Naive thymus-derived CD8-positive, alpha-beta T cell (primary cell): ENCODE data around the gene IGFL4. TPM values are rescaled to one million over a fixed set of nuclear protein-coding genes. Genes with fewer than 3 reads are reported as not detected.
A peak's percentile ranks its signal among the peaks of the same experiment; 100 is the strongest.

Experiments
- ATAC-seq, 2 donors: fragments of 150-1000 bp; cut with Tn5 transposase in 1 of 2; sonication (Bioruptor Pico), chemical (Tn5 transposase) in 1 of 2; 1 replicate in 1 of 2; 2 replicates in 1 of 2; pipeline ENCODE4 v1.10.0; 2021; ENCODE audit warnings: mild to moderate bottlenecking in 2 of 2, moderate library complexity in 2 of 2
- POLR2A ChIA-PET: fragments of 350-600 bp; sonication (Branson Sonifier 250); formaldehyde crosslinking; loops from one replicate; lab custom pipeline; 2021; ENCODE audit warnings: antibody characterized with exemption; lab: Charles Lee
- DNase-seq, 10 donors: peaks; one replicate each; pipeline versions ENCODE4 v3.0.0 to v3.0.0-alpha.2; 2020 to 2022
- H3K27ac Mint-ChIP-seq, 10 donors: one replicate each; pipeline ENCODE4 v1.8.0; 2020 to 2022; ENCODE audit warnings: mild to moderate bottlenecking in 10 of 10, mixed read lengths in 10 of 10, moderate library complexity in 4 of 10, inconsistent platforms in 1 of 10
- H3K27me3 Mint-ChIP-seq, 5 donors: one replicate each; pipeline ENCODE4 v1.8.0; 2021 to 2022; ENCODE audit warnings: mixed read lengths in 5 of 5
- H3K36me3 Mint-ChIP-seq, 3 donors: one replicate each; pipeline ENCODE4 v1.8.0; 2020 to 2022; ENCODE audit warnings: mixed read lengths in 3 of 3, mild to moderate bottlenecking in 2 of 3, inconsistent platforms in 1 of 3
- H3K4me1 Mint-ChIP-seq, 4 donors: one replicate each; pipeline ENCODE4 v1.8.0; 2021 to 2022; ENCODE audit warnings: mixed read lengths in 4 of 4
- H3K4me3 Mint-ChIP-seq, 10 donors: one replicate each; pipeline ENCODE4 v1.8.0; 2020 to 2022; ENCODE audit warnings: mild to moderate bottlenecking in 10 of 10, mixed read lengths in 10 of 10, moderate library complexity in 6 of 10, inconsistent platforms in 1 of 10
- H3K9me3 Mint-ChIP-seq, 9 donors: one replicate each; pipeline ENCODE4 v1.8.0; 2020 to 2022; ENCODE audit warnings: mixed read lengths in 9 of 9, mild to moderate bottlenecking in 3 of 9, inconsistent platforms in 1 of 9, moderate library complexity in 1 of 9
- polyA plus RNA-seq, 3 donors: library from polyadenylated mRNA; unstranded; fragments of 300-500 nt; fragmentation: Illumina TruSeq; gene quantifications; one replicate each; pipeline ENCODE4 v1.2.3, GENCODE V29; 2021
- total RNA-seq, 8 experiments: library from RNA in 2 of 8; stranded (reverse) in 2 of 8; gene quantifications; one replicate each; pipeline ENCODE4 v1.2.3 and lab custom pipeline; 2021 to 2026

IGFL4 gene
- total and polyA plus RNA-seq, 5 experiments from 2014 or later = not detected

DNA sequence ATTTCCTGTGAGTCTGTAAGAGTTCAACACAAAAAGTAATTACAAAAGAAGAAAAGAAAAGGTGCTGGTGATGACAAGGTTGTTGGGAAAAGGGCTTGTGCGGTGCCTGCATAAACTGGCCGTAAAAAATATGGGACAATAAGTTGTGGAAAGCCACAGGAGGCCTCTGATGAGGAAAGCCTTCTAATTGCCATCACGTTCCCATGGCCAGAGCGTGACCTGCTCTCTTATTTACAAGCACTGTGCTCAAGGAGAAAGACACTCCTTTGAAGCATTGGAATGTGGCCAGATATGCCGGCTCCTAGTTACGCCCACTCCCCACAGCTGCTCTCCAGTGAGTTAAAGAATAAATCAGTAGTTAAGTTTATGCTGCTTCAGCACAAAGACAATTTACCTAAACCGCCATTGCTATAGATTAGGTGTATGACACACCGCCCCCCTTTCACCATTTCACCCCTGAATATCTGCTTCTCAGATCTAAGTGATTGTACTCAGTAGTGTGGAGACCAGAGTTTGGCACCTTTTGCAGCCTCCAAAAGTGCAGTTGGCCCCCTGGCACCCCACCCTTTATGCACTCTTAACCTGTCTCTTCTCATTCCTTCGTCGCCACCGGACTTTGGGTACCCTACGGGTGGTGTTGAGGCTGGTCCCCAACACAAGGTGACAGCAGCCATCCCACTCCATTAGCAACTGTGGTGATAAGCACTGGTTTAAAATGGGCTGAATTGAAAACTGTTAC lies 9.8 kb downstream of the IGFL4 start:
- Mint-ChIP-seq H3K4me1 (peaks cover 6 to 15% (median 12%) of the 10 kb centered on the region in 4 donors), H3K4me3 (no peak overlapping the region), H3K27me3 (peaks cover 5 to 34% (median 20%) of the 10 kb centered on the region in 5 donors), H3K36me3 (peaks cover 0 to 2% (median 0%) of the 10 kb centered on the region in 3 donors), H3K27ac (no peak overlapping the region), H3K9me3 (peaks cover 0 to 5% (median 0%) of the 10 kb centered on the region in 9 donors)
- POLR2A ChIA-PET = no interaction called here
- no peak for ATAC-seq
- DNase-seq = no peak

DNA sequence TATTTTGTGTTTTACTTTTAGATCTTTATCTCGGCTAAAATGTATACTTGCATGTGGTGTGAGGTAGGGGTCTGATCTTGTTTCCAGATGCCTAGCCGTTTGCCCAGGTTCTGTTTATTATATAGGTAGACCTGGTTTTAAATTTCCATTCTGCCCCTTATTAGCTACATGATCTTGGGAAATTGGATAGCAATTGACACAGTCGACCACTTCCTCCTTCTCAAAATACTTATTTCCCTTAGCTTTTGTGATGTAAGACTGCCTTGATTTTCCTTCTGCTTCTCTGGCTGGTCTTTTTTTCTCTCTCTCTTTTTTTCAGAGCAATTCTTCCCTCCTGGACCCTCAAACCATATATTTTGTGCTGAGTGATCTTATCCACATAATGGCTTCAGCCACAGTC lies 15.0 kb downstream of the IGFL4 start:
- no peak for DNase-seq
- no peak for ATAC-seq
- peaks cover 0 to 5% (median 0%) of the 10 kb centered on the region in 9 donors for H3K9me3 Mint-ChIP-seq
- H3K36me3 Mint-ChIP-seq = no peaks in the 10 kb centered on the region
- peaks cover 14 to 23% (median 20%) of the 10 kb centered on the region in 4 donors for H3K4me1 Mint-ChIP-seq
- peaks cover 12 to 43% (median 31%) of the 10 kb centered on the region in 5 donors for H3K27me3 Mint-ChIP-seq
- peak overlapping the region in 3 of 10 donors; percentile 3 to 49 (median 9) for H3K4me3 Mint-ChIP-seq
- H3K27ac Mint-ChIP-seq = peak overlapping the region in 1 of 10 donors; percentile 51
- POLR2A ChIA-PET = interaction anchor here (0.6 kb wide), 1 partner anchor 773 kb away, joined by 3 read pairs; no protein-coding TSS in a partner anchor

DNA sequence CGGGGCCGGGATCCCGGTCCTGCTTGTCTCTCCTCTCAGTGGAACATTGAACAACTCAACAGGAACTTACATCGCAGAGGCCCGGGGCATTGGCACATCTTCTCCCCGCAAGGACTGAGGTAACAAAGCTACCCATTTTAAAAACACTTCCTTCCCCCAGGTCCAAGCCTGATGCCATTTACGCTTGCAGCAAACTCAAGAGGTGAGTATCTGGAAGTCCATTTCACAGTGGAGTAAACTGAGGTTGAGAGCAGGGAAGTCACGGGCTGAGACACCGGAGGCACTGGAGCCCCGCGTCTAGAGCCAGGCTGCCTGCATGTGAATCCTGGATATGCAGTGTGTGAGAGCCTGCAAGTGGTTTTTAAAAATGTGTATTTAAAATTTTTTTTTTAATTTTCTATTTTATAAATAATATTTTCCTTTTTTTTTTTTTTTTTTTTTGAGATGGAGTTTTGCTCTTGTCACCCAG lies 17.5 kb downstream of the IGFL4 start:
- Mint-ChIP-seq H3K4me1 (peaks cover 12 to 17% (median 16%) of the 10 kb centered on the region in 4 donors), H3K4me3 (no peak overlapping the region), H3K27me3 (peaks cover 10 to 34% (median 20%) of the 10 kb centered on the region in 5 donors), H3K36me3 (no peaks in the 10 kb centered on the region), H3K9me3 (peaks cover 0 to 5% (median 0%) of the 10 kb centered on the region in 9 donors), H3K27ac (peak overlapping the region in 1 of 10 donors; percentile 22)
- POLR2A ChIA-PET = no interaction called here
- no peak for ATAC-seq
- no peak for DNase-seq

DNA sequence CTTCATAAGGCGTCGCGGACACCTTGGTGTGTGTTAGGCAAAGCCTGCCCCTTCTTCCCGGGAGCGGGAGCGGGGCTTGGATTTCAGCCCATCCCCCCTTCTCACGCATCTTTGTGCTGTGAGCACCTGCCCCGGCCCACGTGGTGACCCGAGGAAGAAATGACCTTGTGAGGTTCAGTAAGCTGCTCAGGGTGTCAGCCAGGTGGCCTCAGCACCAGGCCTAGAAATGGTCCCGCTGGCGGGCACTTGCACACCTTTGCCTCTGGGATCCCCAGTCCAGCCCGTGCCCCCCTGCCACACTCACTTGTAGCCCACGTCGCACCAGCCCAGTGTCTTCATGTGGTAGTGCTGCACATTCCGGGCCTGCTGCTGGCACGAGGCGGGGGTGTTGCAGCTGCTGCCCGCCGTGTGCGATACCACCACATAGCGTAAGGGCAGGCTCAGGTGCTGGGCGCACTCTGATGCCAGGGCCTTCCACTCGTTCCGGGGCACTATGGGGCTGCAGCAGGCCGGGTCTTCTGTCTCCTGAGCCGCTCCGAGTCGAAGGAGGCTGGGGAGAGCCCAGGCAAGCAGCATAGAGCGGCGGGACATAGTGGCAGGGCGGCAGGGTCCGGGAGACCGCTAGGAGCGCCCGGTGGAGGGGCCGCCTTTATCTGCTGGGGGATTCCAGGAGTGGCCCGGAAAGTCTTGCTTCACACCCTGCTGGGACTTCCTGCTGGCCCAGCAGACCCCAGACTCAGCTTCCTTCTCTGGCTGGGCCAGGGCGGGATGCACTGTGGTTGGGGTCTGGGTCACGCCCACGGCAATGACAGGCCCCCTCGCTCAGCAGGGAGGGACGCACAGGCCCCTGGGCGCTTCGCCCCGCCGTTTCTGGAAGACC lies 18.1 kb downstream of the IGFL4 start, which contains the start of gene PGLYRP1:
Gene PGLYRP1, minus strand, starts transcription at position 623 of the 880 bp plus-strand sequence. Its CDS starts 32 bp downstream, at position 591.
- Mint-ChIP-seq H3K9me3 (peaks cover 0 to 5% (median 0%) of the 10 kb centered on the region in 9 donors), H3K4me3 (no peak within 1 kb of the TSS), H3K4me1 (peaks cover 12 to 17% (median 16%) of the 10 kb centered on the region in 4 donors), H3K36me3 (no peaks in the 10 kb centered on the region), H3K27me3 (peaks cover 10 to 34% (median 20%) of the 10 kb centered on the region in 5 donors), H3K27ac (peak within 1 kb of the TSS in 2 of 10 donors; percentile 22 to 62)
- peak in 1 of 10 donors; percentile 8 for DNase-seq
- no peak for ATAC-seq
- POLR2A ChIA-PET = no interaction called here

DNA sequence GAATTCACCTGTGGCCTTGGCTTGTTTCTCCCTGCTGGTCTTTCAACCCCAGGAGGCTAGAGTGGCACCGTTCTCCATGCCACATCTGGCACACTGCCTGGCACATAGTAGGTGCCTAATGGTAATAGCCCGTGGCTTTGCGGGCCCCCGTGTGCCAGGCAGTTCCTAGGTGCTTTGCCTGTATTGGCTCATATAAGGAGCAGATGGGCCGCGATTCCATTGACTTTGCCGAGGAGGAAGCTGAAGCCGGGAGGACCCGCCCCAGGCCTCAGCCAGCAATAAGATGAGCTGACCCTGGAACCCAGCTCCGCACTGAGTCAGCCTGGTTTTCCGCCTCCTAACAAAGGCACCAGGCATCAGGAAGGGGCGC lies 18.8 kb downstream of the IGFL4 start:
- Mint-ChIP-seq H3K4me1 (peaks cover 12 to 18% (median 18%) of the 10 kb centered on the region in 4 donors), H3K9me3 (peaks cover 0 to 5% (median 0%) of the 10 kb centered on the region in 9 donors), H3K36me3 (no peaks in the 10 kb centered on the region), H3K4me3 (no peak overlapping the region), H3K27me3 (peaks cover 10 to 34% (median 20%) of the 10 kb centered on the region in 5 donors), H3K27ac (peak overlapping the region in 1 of 10 donors; percentile 62)
- no peak for ATAC-seq
- no peak for DNase-seq
- POLR2A ChIA-PET = no interaction called here

DNA sequence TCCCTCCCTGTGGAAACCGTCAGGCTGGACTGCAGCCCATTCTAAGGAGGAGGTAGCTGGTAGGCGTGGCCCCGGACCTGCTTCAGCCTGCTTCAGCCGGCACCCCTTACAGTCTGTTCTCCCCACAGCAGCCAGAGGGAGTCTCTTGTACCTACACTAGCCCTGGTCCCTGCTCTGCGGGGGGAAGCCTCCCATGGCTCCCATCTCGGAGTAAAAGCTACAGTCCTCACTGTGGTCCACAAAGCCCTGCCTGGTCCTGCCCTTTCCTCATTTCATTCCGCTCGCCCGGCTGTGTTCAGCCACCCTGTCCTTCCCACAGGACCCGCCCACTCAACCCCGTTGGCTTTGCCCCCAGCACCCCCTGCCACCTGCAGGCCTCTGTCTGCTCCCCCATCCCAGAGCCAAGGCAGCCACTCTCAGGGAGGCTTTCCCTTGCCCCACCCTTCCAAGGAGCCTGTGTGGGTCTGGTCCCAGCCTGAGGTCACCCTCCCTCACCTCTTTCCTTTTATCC lies 19.2 kb downstream of the IGFL4 start:
- H3K27ac Mint-ChIP-seq = no peak overlapping the region
- POLR2A ChIA-PET = no interaction called here

DNA sequence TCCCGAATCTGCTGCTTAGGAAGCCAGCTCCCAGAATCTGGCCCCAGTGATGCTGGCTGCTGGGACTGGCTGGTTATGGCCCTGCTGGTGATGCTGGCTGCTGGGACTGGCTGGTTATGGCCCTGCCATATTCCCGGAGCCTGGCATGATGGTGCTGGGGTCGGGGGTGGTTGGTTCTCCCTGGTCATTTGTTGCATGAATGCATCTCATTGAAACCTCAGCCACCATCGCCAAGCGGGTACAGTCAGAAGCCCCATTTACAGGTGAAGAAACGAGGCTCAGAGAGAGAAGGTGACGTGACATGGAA lies 20.0 kb downstream of the IGFL4 start:
- H3K4me1 Mint-ChIP-seq = peaks cover 10 to 20% (median 15%) of the 10 kb centered on the region in 4 donors
- H3K27ac Mint-ChIP-seq = no peak overlapping the region
- H3K4me3 Mint-ChIP-seq = no peak overlapping the region
- peaks cover 4 to 21% (median 11%) of the 10 kb centered on the region in 5 donors for H3K27me3 Mint-ChIP-seq
- H3K36me3 Mint-ChIP-seq = no peaks in the 10 kb centered on the region
- H3K9me3 Mint-ChIP-seq = no peaks in the 10 kb centered on the region
- DNase-seq (no peak), ATAC-seq (no peak)
- POLR2A ChIA-PET = no interaction called here

More for the DNA sequence above, 19.2 kb downstream of the IGFL4 start:
- Mint-ChIP-seq H3K4me3 (no peak overlapping the region), H3K4me1 (peaks cover 12 to 20% (median 18%) of the 10 kb centered on the region in 4 donors), H3K27me3 (peaks cover 9 to 29% (median 17%) of the 10 kb centered on the region in 5 donors), H3K9me3 (peaks cover 0 to 5% (median 0%) of the 10 kb centered on the region in 9 donors), H3K36me3 (no peaks in the 10 kb centered on the region)
- ATAC-seq (no peak), DNase-seq (no peak)

DNA sequence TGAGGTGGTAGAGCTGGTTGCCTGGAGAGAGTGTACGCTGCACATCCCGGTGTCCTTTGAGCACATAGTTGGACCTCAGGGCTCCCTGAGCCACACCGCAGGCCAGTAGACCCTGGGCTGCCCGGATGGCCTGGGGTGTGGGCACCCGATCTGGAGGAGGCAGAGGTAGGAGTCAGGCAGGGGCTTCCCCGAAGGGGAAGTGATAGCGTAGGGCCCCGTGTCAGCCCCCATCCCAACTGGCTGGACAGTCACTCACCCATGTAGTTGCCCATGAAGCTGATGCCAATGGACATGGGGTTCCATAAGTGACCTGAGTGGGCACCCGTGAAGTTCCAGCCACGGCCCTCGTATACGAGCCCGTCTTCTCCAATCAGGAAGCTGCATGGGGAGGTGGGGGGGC lies 21.5 kb downstream of the IGFL4 start:
- ATAC-seq = no peak
- POLR2A ChIA-PET = no interaction called here
- no peak overlapping the region for H3K27ac Mint-ChIP-seq
- H3K36me3 Mint-ChIP-seq = peaks cover 0 to 3% (median 0%) of the 10 kb centered on the region in 3 donors
- peaks cover 10 to 21% (median 16%) of the 10 kb centered on the region in 5 donors for H3K27me3 Mint-ChIP-seq
- no peak for DNase-seq
- H3K9me3 Mint-ChIP-seq = no peaks in the 10 kb centered on the region
- no peak overlapping the region for H3K4me3 Mint-ChIP-seq
- H3K4me1 Mint-ChIP-seq = peaks cover 15 to 27% (median 19%) of the 10 kb centered on the region in 4 donors

DNA sequence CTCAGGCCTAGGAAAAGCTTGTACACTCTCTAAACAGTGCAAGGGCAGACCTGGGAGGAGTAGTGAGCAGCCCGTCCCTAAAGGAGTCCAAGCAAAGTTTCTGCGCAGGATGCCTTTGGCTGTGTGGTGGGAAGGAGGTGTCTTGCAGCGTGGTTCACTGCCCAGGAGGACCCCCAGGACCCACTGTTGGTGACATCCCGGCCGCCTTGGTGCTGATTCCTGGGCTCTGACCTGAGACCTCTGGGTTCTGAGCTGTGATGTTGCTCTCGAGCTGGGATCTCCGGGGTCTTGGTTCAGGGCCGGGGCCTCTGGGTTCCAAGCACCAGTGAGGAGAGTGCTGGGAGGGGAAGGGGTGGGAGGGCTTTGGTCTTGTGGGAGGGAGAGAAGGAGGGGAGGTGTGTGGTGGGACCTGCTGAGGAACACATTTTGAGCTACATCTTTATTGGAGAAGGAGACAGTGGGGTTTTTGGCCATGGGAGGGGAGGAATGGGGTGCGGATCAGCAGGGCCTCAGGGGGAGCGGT lies 22.0 kb downstream of the IGFL4 start:
- H3K27ac Mint-ChIP-seq = no peak overlapping the region

DNA sequence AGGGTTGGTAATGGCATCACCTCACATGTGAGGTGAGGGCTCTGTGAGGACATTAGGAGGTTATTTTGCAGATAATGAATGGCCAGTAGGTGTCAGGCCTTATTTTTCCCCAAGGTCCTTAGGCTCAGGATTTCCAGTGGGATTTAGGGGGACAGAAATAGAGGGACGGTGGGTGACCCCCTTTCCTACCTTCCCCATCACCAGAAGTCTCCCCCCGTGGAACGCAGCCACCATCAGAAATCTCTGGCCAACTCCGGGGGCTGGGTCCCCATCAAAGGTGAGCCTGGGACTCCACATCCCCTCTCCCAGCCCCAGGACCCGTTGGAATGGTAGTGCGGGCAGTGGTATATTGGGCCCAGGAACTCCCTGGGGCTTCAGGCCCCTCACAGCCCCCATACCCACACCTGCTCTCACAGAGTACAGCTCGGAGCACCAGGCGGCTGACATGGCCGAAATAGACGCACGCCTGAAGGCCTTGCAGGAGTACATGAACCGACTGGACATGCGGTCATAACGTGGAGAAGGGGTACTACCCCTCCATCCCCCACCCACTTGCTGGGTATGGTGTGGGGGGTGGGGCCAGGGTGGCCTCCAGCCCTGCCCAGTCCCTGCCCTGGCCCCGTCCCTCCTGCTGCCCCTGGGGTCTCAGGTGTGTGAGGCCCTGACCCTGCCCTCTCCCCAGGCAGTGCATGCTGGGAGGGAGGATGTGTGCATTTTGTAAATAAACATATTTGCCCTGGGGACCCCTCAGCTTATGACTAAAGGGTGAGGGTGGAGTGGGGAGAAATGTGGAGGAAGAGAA lies 22.7 kb downstream of the IGFL4 start:
- Mint-ChIP-seq H3K4me1 (peaks cover 15 to 27% (median 18%) of the 10 kb centered on the region in 4 donors), H3K4me3 (peak overlapping the region in 4 of 10 donors; percentile 14 to 48 (median 30)), H3K36me3 (peaks cover 0 to 3% (median 0%) of the 10 kb centered on the region in 3 donors), H3K27me3 (peaks cover 5 to 12% (median 9%) of the 10 kb centered on the region in 5 donors), H3K9me3 (no peaks in the 10 kb centered on the region), H3K27ac (no peak overlapping the region)
- no peak for DNase-seq
- POLR2A ChIA-PET = no interaction called here
- no peak for ATAC-seq

More for the DNA sequence above, 22.0 kb downstream of the IGFL4 start:
- Mint-ChIP-seq H3K9me3 (no peaks in the 10 kb centered on the region), H3K27me3 (peaks cover 6 to 17% (median 12%) of the 10 kb centered on the region in 5 donors), H3K36me3 (peaks cover 0 to 3% (median 0%) of the 10 kb centered on the region in 3 donors), H3K4me1 (peaks cover 15 to 27% (median 19%) of the 10 kb centered on the region in 4 donors), H3K4me3 (no peak overlapping the region)
- DNase-seq (no peak), ATAC-seq (no peak)
- POLR2A ChIA-PET = no interaction called here

DNA sequence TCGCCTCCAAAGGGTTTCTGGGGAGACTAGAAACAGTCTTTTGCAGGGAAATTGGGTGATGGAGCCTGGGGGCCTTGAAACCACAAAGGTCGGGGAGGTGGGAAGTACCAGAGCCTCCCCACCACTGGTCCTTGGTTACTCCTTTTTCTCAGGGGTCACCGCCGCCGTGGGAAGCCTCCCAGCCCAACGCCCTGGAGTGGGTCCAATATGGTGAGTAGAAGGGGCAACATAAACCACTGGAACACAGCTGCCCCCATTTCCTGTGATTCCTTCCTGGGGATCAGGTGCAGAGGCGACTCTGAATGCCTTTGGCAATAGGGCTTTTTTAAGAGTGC lies 23.7 kb downstream of the IGFL4 start:
- no peak for DNase-seq
- Mint-ChIP-seq H3K9me3 (no peaks in the 10 kb centered on the region), H3K4me3 (peak overlapping the region; percentile 39 to 93 (median 62)), H3K27me3 (peaks cover 5 to 12% (median 9%) of the 10 kb centered on the region in 5 donors), H3K36me3 (peaks cover 0 to 5% (median 0%) of the 10 kb centered on the region in 3 donors), H3K4me1 (peaks cover 12 to 27% (median 18%) of the 10 kb centered on the region in 4 donors), H3K27ac (no peak overlapping the region)
- POLR2A ChIA-PET = no interaction called here
- ATAC-seq = no peak
